SU-DHL-6 (cell line): Measurements from ENCODE around the gene PAH.

Experiments
- H2AFZ ChIP-seq: fragments of 200-600 bp; sonication (generic); 2 replicates; pipeline ENCODE4 v1.6.1; 2014; ENCODE audit warnings: low read depth, mild to moderate bottlenecking, moderate library complexity, mixed read lengths, antibody characterized with exemption, low read length; ENCODE audit not compliant: severe bottlenecking
- H3F3A ChIP-seq: fragments of 200-600 bp; shearing (Covaris generic); 2 replicates; pipeline ENCODE4 v1.6.0; 2016; ENCODE audit warnings: antibody characterized with exemption, mild to moderate bottlenecking; ENCODE audit not compliant: insufficient read depth
- H3K27ac ChIP-seq: fragments of 200-600 bp; sonication (generic); 2 replicates; pipeline ENCODE4 v1.5.1; 2016; ENCODE audit warnings: low read depth, mild to moderate bottlenecking, low read length, moderate library complexity, mixed read lengths
- H3K27me3 ChIP-seq: fragments of 200-600 bp; sonication (generic), shearing (Covaris generic); 2 replicates; pipeline ENCODE4 v1.6.0; 2014; ENCODE audit warnings: mild to moderate bottlenecking, low read length
- H3K36me3 ChIP-seq: fragments of 200-600 bp; sonication (generic); 2 replicates; pipeline ENCODE4 v1.6.1; 2014; ENCODE audit warnings: mild to moderate bottlenecking, low read length, mixed read lengths
- H3K4me2 ChIP-seq: fragments of 300-600, 200-600 bp; shearing (Covaris generic), sonication (generic); 2 replicates; pipeline ENCODE4 v1.6.0; 2014; ENCODE audit warnings: low read length, low read depth, mild to moderate bottlenecking; ENCODE audit not compliant: poor library complexity, severe bottlenecking
- H3K4me3 ChIP-seq: fragments of 200-600 bp; sonication (generic); 2 replicates; pipeline ENCODE4 v1.5.1; 2014; ENCODE audit warnings: antibody characterized with exemption, low read length, mild to moderate bottlenecking, mixed read lengths; ENCODE audit not compliant: insufficient read depth, poor library complexity, severe bottlenecking
- H3K79me2 ChIP-seq: fragments of 200-600 bp; sonication (generic); 2 replicates; pipeline ENCODE4 v1.6.1; 2014; ENCODE audit warnings: mild to moderate bottlenecking, low read length, moderate library complexity; ENCODE audit not compliant: insufficient read depth
- H3K9ac ChIP-seq: fragments of 200-600 bp; sonication (generic); 2 replicates; pipeline ENCODE4 v1.7.0; 2014; ENCODE audit warnings: mild to moderate bottlenecking, low read length
- H3K9me2 ChIP-seq: fragments of 200-600 bp; sonication (generic); replicated peaks from 2 replicates; pipeline ENCODE4 v1.6.1; 2014; ENCODE audit warnings: low read length; ENCODE audit not compliant: insufficient read depth
- H3K9me3 ChIP-seq: fragments of 200-600 bp; sonication (generic); 2 replicates; pipeline ENCODE4 v1.6.1; 2014; ENCODE audit warnings: low read length, mixed read lengths; ENCODE audit not compliant: insufficient read depth
- H4K20me1 ChIP-seq: fragments of 200-600 bp; sonication (generic); 2 replicates; pipeline ENCODE4 v1.6.1; 2014; ENCODE audit warnings: low read depth, mild to moderate bottlenecking, antibody characterized with exemption, low read length, moderate library complexity, mixed read lengths
- EZH2phosphoT487 ChIP-seq: fragments of 200-600 bp; sonication (generic), shearing (Covaris generic); conservative IDR thresholded peaks from 2 replicates; pipeline ENCODE4 v1.6.1; 2018; ENCODE audit warnings: mild to moderate bottlenecking, antibody characterized with exemption, low read length, moderate library complexity, mixed read lengths
- TF ChIP-seq, protein P1 (sequence below): fragments of 200-600 bp; sonication (generic); IDR thresholded peaks from one replicate; pipeline ENCODE4 v1.5.1; 2017; ENCODE audit warnings: antibody characterized with exemption, mild to moderate bottlenecking, low read length, moderate library complexity; ENCODE audit not compliant: insufficient read depth, poor library complexity, severe bottlenecking

PAH gene

GRCh38 chr12:102793921-102794320 is 123.1 kb downstream of the PAH start:
- H3K9me3 ChIP-seq, result no peaks in the 10 kb centered on the region
- H2AFZ ChIP-seq, result no peak overlapping the region
- no peak overlapping the region for H3K4me3 ChIP-seq
- TF ChIP-seq EZH2phosphoT487, result no peak
- TF ChIP-seq, protein P1, sequence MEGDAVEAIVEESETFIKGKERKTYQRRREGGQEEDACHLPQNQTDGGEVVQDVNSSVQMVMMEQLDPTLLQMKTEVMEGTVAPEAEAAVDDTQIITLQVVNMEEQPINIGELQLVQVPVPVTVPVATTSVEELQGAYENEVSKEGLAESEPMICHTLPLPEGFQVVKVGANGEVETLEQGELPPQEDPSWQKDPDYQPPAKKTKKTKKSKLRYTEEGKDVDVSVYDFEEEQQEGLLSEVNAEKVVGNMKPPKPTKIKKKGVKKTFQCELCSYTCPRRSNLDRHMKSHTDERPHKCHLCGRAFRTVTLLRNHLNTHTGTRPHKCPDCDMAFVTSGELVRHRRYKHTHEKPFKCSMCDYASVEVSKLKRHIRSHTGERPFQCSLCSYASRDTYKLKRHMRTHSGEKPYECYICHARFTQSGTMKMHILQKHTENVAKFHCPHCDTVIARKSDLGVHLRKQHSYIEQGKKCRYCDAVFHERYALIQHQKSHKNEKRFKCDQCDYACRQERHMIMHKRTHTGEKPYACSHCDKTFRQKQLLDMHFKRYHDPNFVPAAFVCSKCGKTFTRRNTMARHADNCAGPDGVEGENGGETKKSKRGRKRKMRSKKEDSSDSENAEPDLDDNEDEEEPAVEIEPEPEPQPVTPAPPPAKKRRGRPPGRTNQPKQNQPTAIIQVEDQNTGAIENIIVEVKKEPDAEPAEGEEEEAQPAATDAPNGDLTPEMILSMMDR, result no peak
- no peaks in the 10 kb centered on the region for H3F3A ChIP-seq
- no peaks in the 10 kb centered on the region for H3K27me3 ChIP-seq
- no peaks in the 10 kb centered on the region for H3K79me2 ChIP-seq
- no peaks in the 10 kb centered on the region for H3K9me2 ChIP-seq
- H3K4me2 ChIP-seq, result no peak overlapping the region
- H3K36me3 ChIP-seq, result no peaks in the 10 kb centered on the region
- no peak overlapping the region for H3K27ac ChIP-seq
- H4K20me1 ChIP-seq, result no peaks in the 10 kb centered on the region
- H3K9ac ChIP-seq, result no peak overlapping the region
